Mucosa of gallbladder (tissue), 1 donor: ENCODE measurements around the gene RGS11. TPM values are rescaled to one million over a fixed set of nuclear protein-coding genes. Genes with fewer than 3 reads are reported as not detected.
"Not testable (repeated sequence)": the region's sequence is repeated elsewhere in the genome, so short reads cannot be mapped to it uniquely, and the experiment has no call there.

Source experiments
- DNase-seq: peaks from one replicate; pipeline ENCODE4 v3.0.0-alpha.2; 2020; ENCODE audit warnings: low spot score
- total RNA-seq: library from RNA; stranded (reverse); gene quantifications from one replicate; pipeline ENCODE4 v1.2.1, GENCODE V29; 2021
- donor health status: DM: no; HTN: no; CAD: no.

Gene RGS11
- total RNA-seq, 1 donor from 2014 or later = 6.7 TPM

DNA sequence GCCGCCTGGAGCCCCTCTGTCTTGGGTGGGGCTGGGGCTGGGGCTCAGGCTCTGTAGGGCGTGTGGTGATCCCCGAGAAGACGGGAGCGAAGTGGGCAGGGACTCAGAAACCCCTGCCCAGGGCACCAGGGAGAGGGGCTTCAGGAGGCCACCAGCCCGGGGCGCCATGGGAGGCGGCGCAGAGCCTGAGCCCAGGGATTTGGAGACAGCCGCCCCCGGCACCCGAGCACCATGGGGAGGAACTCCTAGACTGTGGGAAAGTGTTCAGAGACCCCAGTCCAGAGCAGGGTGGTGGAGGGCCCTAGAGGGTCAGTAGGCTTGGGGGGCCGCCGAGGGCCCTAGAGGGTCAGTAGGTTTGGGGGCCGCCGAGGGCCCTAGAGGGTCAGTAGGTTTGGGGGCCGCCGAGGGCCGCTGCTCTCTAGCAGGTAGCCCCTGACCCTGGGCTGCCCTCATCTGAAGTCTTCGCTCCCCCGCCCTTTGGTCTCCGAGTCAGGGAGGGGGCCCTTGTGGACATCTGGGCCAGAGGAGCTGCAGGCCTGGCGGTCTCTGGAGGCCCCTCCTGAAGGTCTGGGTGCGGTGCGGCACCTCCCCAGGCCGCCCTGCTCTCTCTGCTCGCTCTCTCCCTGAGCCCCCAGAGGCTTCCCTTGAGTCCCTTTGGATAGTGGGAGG lies 5.4 kb upstream of the RGS11 start:
- DNase-seq = no peak

DNA sequence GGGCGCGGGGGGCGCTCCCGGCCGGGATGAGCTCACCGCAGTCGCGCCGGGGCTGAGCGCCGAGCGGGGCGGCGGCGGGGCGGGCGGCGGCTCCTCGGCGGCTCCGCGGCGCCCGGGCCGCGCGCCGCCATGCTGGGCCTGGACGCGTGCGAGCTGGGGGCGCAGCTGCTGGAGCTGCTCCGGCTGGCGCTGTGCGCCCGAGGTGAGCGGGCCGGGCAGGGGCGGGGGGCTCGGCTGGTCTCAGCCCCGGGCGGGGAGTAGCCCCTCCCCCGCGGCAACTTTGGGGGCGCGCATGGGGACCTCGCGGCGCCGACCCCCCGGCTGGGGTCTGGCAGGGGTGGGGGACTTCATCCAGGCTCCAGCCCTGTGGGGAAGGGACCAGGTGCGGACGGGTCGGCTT lies 4.8 kb upstream of the RGS11 start, which contains the start of gene ARHGDIG:
TSS of gene ARHGDIG (plus strand) at position 40 of the 400 bp plus-strand sequence. CDS start at position 130, 90 bp downstream.
- DNase-seq = no peak

DNA sequence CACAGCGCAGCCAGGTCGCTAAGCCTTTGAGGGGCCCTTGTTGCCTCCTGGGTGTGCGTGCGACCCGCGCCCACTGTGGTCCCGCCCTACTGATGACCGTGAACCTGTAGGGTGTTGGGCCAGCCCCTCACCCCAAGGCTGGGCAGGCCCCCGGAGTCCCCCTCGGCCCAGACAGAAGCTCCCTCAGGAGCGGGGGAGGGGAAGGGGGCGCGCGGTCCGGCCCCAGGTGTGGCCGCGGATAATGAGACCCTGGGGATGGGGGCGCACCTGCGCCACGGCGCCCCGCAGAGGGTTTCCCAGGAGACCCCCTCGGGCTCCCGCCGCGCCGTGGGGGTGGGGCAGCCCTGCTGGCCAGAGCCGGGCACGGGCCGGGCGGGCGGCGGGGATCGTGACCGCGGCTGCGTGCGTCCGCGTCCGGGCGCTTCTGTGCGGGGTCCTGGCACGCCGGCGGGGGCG lies 4.3 kb upstream of the RGS11 start:
- no peak for DNase-seq

DNA sequence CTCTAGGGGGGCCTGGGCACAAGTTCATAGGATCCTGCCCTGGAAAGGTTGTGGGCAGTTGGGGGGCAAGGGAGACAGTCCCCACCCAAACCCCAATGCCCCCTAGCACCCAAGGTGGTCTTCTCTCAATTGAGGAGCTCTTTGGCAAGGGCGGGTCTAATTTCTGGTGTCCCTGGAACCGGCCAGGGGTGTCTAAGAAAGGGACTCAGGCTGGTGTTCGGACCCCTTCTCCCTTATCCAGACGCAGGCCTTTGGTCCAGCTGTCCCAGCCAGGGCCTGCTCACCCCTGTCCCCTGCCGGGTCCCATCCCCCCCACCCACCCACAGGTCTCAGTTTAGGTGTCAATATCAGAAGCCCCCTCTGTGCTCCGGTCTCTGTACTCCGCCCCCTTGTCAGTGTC lies 3.8 kb upstream of the RGS11 start:
- no peak for DNase-seq

DNA sequence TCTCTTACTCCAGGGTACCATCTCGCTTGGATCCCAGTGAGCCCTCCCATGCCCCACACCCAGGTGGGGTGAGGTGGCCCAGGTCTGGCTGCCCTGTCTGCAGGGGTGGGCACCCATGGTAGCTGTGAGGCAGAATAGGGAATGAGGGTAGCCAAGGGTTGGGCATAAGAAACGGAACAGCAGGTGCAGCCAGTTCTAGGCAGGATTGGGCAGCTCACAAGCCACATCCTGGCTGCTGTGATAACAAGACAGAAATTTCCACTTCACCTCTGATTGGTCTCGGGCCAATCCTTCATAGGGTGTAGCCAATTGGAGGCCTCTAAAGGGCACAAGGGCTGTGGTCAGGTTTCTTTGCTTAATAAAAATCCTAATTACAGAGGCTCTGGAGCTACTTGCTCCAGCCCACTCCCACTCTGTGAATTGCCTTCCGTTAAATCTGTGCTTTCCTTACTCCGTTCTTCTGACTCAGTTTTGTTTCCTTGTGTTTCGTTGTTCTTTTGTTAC lies 3.2 kb upstream of the RGS11 start:
- DNase-seq = no peak

DNA sequence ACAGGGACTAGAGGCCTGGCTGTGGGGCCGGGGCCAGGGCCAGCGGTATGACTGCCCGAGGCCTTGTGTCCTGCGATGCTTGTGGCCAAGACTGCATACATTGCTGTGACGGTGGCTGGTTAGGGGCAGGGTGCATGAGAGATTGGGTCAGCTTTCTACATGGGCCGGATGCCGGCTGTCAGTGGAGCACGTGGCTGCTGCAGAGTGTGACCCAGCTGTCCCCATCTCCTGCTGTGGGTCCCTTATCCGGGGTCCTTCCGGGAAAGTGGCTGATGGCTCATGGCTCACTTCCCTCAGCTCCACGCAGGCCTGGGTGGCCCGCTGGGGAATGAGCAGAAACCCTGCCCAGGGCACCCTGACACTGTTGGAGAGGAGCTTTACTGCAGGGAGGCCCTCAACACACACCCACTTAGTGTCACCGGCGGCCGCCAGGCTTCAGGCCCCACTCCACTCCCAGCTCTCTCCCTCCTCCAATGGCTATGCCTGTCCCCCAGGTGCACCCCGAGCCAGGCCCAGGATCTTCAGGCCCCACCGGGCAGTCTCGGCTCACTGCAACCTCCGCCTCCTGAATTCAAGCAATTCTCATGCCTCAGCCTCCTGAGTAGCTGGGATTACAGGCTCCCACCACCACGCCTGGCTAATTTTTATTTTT lies 808 bp upstream of the RGS11 start:
- DNase-seq = no peak

DNA sequence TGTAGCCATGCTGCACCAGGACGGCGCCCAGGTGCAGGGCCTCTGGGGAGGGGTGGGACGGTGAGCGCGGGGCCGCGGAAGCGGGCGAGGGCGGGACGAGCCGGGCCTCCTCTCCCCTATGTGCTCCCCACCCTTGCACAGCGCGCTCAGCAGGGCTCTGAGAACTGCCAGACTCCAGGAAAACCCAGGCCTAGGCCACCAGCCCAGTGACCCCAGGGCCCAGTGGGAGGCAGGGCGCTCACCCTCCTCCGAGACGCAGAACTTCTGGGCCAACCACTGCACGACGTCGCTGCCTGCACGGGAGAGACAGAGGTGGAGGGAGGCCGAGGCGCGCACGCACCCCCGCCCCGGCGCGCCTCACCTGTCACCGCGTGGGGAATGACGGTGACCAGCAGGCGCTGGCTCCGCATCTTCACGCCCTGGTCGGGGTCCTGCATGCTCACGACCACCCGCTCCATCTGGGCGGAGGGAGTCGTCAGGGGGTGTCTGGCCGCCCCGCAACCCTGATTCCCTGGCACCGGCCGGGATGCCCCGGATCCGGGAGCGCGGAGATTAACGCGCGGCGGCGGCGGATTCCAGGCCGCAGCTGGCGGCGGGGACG lies 603 bp downstream of the RGS11 start:
- DNase-seq = no peak

DNA sequence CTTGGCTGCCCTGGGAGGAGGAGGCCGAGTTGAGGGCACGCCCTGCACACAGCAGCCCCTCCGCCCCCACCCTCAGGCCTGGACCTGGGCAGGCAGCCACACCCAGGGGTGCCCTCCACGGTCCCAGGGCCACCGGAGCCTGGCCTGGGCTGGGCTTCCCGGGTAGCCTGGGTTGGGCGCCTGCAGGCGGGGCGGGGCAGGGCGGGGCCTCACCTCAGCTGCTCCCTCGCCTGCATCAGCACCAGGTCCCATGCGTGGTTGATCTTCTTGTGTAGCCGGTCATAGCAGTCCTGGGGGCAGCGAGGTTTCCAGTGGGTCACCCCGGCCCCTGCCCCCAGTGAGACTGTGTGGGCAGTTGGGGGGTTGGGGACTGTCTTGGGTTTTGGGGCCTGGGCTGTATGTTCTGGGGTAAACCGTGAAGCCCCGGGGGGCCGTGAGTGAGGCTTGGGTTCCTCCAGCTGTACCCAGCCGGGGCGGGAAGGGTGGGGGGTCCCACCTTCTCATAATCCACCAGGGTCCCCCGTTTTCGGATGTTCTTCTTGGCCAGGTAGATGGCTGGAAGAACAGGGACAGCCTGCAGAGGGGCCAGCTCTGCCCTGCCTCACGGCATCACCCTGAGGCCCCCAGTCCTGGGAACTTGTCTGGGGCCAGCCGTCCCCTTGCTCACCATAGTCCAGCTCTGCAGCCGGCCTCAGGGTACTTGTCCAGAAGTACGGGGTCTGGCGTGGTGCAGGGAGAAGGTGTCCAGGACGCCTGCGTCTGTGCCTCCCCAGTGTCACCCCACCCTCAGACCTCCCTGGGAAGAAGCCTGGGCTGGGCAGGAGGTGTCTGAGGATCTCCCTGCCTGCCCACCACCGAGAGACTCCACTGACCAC lies 2.0 kb downstream of the RGS11 start:
- no peak for DNase-seq

DNA sequence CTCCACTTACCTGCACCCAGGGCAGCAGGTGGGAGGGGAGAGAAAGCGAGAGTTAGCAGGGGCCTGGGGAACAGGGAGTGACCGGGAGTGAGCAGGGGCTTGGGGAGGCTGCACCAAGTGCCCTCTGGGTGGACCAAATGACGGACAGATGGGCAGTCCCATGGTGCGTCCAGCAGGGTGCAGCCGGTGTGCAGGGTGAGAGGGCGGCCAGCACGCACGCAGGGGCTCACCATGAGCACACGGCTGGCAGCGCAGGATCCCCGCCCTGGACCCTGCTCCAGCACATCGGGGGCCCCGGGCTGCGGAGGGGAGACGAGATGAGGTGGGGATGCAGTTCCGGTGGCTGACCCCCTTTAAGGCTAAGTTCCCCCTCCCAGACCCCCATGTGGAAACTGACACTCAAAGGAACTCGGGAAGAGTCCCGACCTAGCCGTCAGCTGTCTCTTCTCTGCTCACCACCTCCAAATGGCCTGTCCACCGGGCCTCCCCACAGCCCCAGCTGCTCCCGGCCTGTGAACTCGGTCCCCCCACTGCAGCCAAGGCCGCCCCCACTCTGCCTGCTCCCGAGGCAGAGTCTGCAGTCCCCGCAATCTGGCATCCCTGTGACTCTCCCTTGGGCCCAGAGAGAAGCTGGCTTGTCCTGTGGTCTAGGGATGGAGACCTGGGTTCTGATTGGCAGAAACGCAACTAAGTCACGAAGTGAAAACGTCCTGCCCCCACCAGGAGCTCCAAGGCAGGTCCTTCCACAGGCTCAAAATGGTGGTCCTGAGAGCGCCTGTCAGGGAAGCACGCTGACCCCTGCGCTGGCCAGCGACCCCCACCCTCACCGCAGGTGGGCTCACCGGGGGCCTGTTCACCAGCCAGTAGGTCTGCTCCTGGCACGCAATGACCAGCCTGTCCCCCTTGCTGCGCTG lies 2.9 kb downstream of the RGS11 start:
- DNase-seq = no peak

DNA sequence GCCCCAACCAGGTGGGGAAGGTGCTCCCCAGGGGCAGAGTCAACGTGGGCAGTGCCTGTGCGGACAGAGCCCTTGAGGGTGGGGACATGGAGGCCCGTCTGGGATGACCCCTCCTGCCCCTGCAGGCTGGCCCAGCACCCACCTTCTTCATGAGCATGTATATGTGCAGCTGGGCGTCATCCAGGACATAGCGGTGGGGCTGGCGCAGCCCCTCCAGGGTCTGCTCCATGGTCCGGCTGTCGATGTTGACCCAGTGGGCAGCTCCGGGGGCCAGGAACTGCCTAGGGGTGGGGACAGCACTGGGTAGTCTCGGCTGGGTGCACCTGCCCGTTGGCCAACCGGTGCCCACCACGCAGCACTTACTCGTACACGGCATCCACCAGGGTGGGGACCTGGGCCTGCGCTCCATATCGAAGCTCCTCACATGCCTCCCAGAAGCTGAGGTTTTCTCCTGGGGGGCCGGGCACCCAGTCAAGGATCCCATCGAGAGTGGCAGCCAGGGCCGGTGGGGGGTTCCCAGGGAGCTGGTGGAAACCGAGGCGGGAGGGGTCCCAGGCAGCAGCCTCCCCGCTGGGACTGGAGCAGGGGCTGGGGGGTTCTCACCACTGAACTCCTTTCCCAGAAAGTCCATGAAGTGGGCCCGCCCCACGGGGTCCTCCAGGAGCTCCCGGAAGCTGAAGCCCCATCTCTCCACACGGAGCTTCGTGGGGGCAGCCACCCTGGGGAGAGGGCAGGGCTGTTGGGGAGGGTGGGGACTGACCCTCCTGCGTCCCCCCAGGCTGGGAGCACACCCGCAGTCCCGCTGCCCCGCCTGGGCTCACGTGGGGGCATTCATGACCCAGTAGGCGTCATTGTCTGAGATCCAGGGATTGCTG lies 5.1 kb downstream of the RGS11 start:
- no peak for DNase-seq

DNA sequence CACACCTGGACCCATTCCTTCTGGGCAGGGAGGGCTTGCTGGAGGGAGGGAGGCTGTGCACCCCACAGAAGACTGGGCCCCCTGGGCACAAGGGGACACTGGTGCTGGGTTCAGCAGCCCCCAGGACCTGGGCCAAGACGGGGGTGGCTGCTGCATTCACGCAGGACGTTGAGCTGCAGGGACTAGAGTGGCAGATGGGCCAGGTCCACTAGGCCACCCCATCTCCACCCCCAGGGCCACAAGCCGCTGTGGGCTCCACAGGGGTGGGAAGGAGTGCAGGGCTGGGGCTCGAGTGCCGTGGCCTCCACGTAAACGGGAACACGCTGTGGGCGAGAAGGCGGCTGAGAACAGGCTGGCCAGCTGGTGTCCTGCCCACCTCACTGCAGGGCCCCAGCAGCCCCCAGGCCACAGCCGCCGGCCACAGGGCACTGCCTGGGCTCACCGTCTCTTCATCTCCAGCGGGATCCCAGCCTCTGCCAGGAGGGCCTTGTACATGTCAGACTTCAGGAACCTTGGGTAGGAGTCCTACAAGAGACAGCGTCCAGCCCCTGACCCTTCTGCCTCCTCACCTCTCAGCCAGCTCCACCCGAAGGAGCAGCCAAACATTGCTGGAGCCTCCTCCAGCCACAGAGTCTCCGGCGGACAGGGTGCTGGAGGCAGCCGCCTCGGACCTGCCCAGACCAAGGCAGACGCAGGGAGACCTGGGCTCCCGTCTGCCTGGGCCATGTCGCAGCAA lies 6.5 kb downstream of the RGS11 start:
- DNase-seq = no peak

DNA sequence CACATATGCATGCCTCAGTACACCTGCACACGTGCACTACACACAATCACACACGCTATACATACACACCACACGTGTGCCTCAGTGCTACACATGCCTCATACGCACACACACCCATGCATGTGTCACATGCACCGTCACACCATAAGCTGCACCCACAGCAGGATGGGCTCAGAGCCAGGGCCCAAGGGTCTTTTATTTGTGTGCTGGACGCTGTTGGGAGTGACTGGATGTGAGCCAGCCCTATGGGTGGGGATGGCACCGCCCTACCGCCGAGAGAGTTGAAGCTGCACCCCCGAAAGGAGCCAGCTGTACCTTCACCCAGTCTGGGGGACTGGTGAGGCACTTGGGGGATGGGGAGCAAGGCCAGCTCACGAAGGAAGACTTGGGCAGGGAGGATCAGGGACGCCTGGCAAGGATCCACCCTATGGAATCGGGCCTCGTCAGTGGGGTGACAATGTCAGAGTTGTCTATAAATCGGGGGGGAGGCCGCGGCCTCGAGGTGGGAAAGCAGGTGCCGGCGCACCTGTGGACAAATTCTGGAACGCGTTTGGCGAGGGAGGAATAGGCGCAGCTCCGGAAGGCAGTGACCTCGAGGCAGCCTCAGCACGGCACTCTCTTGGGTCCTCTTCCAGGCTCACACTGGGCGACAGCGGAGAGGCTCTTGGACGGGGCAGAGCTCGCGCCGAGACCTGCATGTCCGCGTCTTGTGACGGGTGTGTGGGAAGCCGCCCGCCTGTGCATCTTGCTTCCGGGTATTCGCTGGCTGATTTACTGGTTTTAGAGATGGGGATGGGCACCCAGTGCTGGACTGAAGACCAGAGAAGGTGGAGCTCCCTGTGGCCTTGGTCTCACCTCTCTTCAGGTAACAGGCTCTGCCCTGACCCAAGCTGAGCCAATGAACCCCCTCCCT lies 7.3 kb downstream of the RGS11 start:
- no peak for DNase-seq

DNA sequence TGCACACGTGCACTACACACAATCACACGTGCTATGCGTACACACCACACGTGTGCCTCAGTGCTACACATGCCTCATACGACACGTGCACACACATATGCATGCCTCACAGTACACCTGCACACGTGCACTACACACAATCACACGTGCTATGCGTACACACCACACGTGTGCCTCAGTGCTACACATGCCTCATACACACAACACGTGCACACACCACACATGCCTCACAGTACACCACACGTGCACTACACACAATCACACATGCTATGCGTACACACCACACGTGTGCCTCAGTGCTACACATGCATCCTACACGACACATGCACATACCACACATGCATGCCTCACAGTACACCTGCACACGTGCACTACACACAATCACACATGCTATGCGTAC lies 8.2 kb downstream of the RGS11 start:
- not testable (repeated sequence) for DNase-seq

DNA sequence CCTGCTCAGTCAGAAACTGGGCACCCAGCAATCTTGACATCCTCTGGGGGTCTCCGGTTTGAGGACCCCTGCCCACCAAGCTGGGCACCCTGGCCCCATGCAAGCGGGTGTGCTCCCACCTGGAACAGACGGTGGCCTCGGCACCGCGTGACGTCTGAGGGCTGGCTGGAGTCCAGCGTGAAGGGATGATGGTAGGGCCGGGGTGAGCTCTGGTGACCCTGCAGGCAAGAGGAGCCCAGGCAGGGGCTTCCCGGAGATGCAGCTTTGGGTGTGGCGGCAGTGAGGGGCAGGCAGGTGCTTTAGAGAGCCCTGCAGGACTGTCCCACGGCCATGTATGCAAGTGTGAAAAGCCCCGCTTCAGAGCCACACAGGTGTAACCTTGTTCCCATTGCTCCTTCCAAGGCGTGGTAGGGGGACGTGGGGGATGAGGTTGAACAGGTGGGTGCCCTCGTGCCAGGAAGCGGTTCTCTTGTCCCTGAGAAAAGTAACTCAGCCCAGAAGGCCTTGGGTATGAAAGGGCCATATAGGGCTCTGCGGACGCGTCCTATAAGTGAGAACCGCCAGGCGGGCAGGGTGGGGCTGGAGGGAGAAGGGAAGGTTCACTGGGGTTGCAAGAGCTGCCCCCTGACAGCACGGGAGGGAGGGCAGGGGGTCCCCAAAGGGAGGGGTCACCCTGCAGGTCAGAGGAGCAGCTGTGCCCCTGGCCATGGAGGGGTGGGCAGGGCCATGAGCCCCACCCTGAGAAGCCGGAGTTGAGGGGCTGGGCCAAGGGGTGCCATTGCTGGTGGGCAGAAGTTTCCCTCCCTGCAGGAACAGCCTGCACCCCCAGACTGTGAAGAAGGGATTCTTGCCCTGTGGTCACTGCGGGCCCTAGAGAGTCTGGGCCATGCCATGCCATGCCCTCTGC lies 9.2 kb downstream of the RGS11 start:
- DNase-seq = no peak

DNA sequence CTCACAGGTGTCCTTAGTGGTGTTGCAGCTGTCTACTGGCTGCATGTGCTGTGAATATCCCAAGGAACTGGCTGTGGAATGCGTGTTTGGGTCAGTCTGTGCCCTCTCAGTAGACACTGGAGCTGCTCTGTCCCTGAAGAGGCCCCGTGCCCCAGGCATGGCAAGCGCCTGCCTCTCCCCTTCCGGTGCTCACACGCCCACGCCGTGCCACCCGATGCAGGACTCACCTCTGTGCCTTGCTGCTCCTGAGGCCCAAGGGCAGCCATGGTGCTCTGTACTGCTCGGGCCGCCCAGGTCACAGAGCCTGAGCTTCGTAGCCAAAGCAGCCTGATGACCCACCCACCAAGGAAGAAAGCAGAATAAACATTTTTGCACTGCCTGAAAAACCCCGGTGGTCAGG lies 10.0 kb downstream of the RGS11 start:
- no peak for DNase-seq

DNA sequence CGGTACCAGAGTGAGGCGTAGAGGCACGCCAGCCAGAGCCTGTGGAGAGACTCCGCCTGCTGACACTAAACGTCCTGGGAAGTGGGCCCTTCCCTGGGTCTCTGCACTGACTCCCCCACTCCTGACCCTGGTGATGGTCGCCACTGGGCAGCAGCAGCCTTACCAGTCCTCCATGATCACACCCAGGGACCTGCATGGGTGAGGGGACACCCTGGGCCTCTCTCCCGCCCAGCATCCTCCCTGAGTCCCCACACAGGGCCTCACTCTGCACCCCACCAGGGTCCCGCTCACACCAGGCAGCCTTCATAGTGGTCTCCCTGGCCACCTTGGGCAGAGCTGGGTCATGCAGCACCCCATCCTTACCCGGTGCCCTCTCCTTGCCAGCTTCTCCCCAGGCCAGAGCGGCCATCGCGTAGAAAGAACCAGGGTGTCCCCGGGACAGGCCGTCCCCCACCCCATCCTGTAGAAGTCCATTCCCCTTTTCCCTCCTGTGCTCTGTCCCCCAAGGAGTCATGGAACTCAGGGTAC lies 10.7 kb downstream of the RGS11 start:
- no peak for DNase-seq
